DOHH2 (cell line): Measurements from ENCODE around the gene CARD14.

Experiments
- H3F3A ChIP-seq: fragments of 200-600 bp; sonication (generic), shearing (Covaris generic); 2 replicates; pipeline ENCODE4 v1.6.0; 2016; ENCODE audit warnings: antibody characterized with exemption, mild to moderate bottlenecking; ENCODE audit not compliant: control insufficient read depth, insufficient read depth
- H3K27ac ChIP-seq: fragments of 200-600 bp; sonication (generic); 2 replicates; pipeline ENCODE4 v1.5.1; 2014; ENCODE audit warnings: low read depth, mild to moderate bottlenecking, low read length, moderate library complexity
- H3K27me3 ChIP-seq: fragments of 200-600 bp; sonication (generic); 2 replicates; pipeline ENCODE4 v1.6.1; 2014; ENCODE audit warnings: mild to moderate bottlenecking, low read length, mixed read lengths; ENCODE audit not compliant: control insufficient read depth
- H3K36me3 ChIP-seq: fragments of 200-600 bp; sonication (generic); 2 replicates; pipeline ENCODE4 v1.6.1; 2014; ENCODE audit warnings: mild to moderate bottlenecking, low read length, moderate library complexity, mixed read lengths; ENCODE audit not compliant: control insufficient read depth
- H3K4me1 ChIP-seq: fragments of 200-600 bp; sonication (generic); 2 replicates; pipeline ENCODE4 v1.6.1; 2014; ENCODE audit warnings: mild to moderate bottlenecking, low read length, mixed read lengths; ENCODE audit not compliant: control insufficient read depth
- H3K4me2 ChIP-seq: fragments of 200-600 bp; sonication (generic); 2 replicates; pipeline ENCODE4 v1.6.0; 2014; ENCODE audit warnings: mild to moderate bottlenecking, low read length, moderate library complexity
- H3K4me3 ChIP-seq: fragments of 200-600 bp; sonication (generic); 2 replicates; pipeline ENCODE4 v1.5.1; 2014; ENCODE audit warnings: mild to moderate bottlenecking, low read length, mixed read lengths
- H3K79me2 ChIP-seq: fragments of 200-600 bp; sonication (generic); 2 replicates; pipeline ENCODE4 v1.6.1; 2014; ENCODE audit warnings: mild to moderate bottlenecking, low read length, mixed read lengths; ENCODE audit not compliant: control insufficient read depth
- H3K9me2 ChIP-seq: fragments of 200-600 bp; sonication (generic); replicated peaks from 2 replicates; pipeline ENCODE4 v1.6.1; 2014; ENCODE audit warnings: mild to moderate bottlenecking, low read length, mixed read lengths; ENCODE audit not compliant: control insufficient read depth
- H3K9me3 ChIP-seq: fragments of 200-600 bp; sonication (generic); 2 replicates; pipeline ENCODE4 v1.6.1; 2014; ENCODE audit warnings: antibody characterized with exemption, low read length, mixed read lengths; ENCODE audit not compliant: control insufficient read depth, insufficient read depth
- H4K20me1 ChIP-seq: fragments of 200-600 bp; sonication (generic); 2 replicates; pipeline ENCODE4 v1.6.0; 2014; ENCODE audit warnings: low read depth, mild to moderate bottlenecking, antibody characterized with exemption, low read length, moderate library complexity; ENCODE audit not compliant: control insufficient read depth, insufficient read depth
- EZH2phosphoT487 ChIP-seq: fragments of 200-600 bp; sonication (generic); IDR thresholded peaks from 2 replicates; pipeline ENCODE4 v1.6.1; 2017; ENCODE audit warnings: borderline replicate concordance, mild to moderate bottlenecking, antibody characterized with exemption, low read length, moderate library complexity, mixed read lengths
- TF ChIP-seq, protein P1 (sequence below): fragments of 200-600 bp; sonication (generic); IDR thresholded peaks from one replicate; pipeline ENCODE4 v1.5.1; 2014; ENCODE audit warnings: antibody characterized with exemption, mild to moderate bottlenecking, low read depth, low read length; ENCODE audit not compliant: poor library complexity, severe bottlenecking

The CARD14 gene

DNA sequence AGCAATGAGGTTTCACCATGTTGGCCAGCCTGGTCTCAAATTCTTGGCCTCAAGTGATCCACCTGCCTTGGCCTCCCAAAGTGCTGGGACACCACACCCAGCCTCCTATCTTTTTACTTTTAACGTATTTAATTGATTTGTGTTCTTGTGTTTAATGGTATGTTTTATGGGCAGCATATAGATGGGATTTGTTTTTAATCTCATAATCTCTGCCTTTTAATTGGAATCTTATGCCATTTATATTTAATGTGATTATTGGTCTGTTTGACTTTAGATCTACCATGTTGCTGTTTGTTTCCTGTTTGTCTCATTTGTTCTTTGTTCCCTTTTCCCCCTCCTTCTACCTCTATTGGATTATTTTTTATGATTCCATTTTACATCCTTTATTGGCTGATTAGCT is 62.6 kb downstream of the CARD14 start:
- TF ChIP-seq, protein P1, sequence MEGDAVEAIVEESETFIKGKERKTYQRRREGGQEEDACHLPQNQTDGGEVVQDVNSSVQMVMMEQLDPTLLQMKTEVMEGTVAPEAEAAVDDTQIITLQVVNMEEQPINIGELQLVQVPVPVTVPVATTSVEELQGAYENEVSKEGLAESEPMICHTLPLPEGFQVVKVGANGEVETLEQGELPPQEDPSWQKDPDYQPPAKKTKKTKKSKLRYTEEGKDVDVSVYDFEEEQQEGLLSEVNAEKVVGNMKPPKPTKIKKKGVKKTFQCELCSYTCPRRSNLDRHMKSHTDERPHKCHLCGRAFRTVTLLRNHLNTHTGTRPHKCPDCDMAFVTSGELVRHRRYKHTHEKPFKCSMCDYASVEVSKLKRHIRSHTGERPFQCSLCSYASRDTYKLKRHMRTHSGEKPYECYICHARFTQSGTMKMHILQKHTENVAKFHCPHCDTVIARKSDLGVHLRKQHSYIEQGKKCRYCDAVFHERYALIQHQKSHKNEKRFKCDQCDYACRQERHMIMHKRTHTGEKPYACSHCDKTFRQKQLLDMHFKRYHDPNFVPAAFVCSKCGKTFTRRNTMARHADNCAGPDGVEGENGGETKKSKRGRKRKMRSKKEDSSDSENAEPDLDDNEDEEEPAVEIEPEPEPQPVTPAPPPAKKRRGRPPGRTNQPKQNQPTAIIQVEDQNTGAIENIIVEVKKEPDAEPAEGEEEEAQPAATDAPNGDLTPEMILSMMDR = no peak
- no peak for TF ChIP-seq EZH2phosphoT487
- Histone ChIP-seq H3K4me3 (no peak overlapping the region), H3K4me1 (no peaks in the 10 kb centered on the region), H3K9me3 (peaks cover 15% of the 10 kb centered on the region), H3K79me2 (no peaks in the 10 kb centered on the region), H3K36me3 (no peaks in the 10 kb centered on the region), H3F3A (no peaks in the 10 kb centered on the region), H4K20me1 (no peaks in the 10 kb centered on the region), H3K27ac (no peak overlapping the region), H3K9me2 (no peaks in the 10 kb centered on the region), H3K4me2 (no peak overlapping the region), H3K27me3 (no peaks in the 10 kb centered on the region)

DNA sequence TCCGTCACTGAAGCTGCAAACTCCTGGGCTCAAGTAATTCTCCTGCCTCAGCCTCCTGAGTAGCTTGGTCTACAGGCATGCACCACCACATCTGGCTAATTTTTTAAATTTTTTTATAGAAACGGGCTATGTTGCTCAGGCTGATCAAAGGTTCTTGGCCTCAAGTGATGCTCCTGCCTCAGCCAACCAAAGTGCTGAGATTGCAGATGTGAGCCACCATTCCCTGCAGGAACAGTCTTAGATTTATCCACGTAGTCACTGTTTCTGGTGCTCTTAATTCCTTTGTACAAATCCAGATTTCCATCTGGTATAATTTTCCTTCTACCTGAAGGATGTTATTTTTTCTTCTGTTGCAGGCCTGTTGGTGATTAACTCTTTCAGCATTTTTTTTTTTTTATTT is 63.4 kb downstream of the CARD14 start:
- H3K27ac ChIP-seq = no peak overlapping the region
- H3K79me2 ChIP-seq = no peaks in the 10 kb centered on the region
- TF ChIP-seq, protein P1 = no peak
- no peak for TF ChIP-seq EZH2phosphoT487
- H3K4me1 ChIP-seq = no peaks in the 10 kb centered on the region
- no peaks in the 10 kb centered on the region for H3F3A ChIP-seq
- no peak overlapping the region for H3K4me3 ChIP-seq
- H3K4me2 ChIP-seq = no peak overlapping the region
- no peaks in the 10 kb centered on the region for H3K36me3 ChIP-seq
- no peaks in the 10 kb centered on the region for H3K27me3 ChIP-seq
- peaks cover 15% of the 10 kb centered on the region for H3K9me3 ChIP-seq
- H4K20me1 ChIP-seq = no peaks in the 10 kb centered on the region
- no peaks in the 10 kb centered on the region for H3K9me2 ChIP-seq

DNA sequence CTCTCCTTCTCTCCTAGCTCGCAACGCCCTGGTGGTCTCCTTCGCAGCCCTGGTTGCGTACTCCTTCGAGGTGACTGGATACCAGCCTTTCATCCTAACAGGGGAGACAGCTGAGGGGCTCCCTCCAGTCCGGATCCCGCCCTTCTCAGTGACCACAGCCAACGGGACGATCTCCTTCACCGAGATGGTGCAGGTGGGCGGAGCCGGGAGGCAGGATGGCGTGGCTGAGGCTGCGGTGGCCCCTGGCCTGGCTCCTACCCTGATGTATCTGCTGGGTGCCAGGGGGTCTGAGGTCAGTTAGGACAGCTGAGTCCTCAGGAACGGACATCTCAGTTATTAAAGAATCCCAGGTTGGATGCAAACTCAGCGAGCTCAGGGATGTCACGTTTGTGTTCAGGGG is 67.1 kb downstream of the CARD14 start:
- no peak overlapping the region for H3K4me2 ChIP-seq
- no peak overlapping the region for H3K4me3 ChIP-seq
- no peak overlapping the region for H3K27ac ChIP-seq
- H3K27me3 ChIP-seq = no peaks in the 10 kb centered on the region
- H3F3A ChIP-seq = no peaks in the 10 kb centered on the region
- no peaks in the 10 kb centered on the region for H3K36me3 ChIP-seq
- H3K9me2 ChIP-seq = no peaks in the 10 kb centered on the region
- H3K4me1 ChIP-seq = no peaks in the 10 kb centered on the region
- H3K79me2 ChIP-seq = no peaks in the 10 kb centered on the region
- TF ChIP-seq, protein P1 = no peak
- TF ChIP-seq EZH2phosphoT487 = no peak
- H4K20me1 ChIP-seq = no peaks in the 10 kb centered on the region
- H3K9me3 ChIP-seq = peaks cover 15% of the 10 kb centered on the region

DNA sequence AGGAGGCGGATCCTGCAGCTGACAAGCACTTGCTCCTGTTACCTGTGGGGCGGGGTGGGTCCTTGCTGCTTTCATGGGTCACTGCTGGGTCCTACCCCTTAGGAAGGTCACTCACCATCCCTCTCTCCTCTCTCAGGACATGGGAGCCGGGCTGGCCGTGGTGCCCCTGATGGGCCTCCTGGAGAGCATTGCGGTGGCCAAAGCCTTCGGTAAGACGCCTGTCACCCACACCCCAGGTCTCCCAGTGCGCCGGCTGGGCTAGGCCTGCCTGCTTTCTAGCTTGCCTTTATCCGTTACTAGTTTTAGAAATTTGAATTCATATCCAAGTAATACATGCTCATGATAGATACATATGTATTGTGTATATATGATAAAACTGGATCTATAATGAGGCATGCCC is 67.6 kb downstream of the CARD14 start:
- no peak overlapping the region for H3K4me3 ChIP-seq
- H3K4me2 ChIP-seq = no peak overlapping the region
- no peaks in the 10 kb centered on the region for H4K20me1 ChIP-seq
- H3F3A ChIP-seq = no peaks in the 10 kb centered on the region
- no peaks in the 10 kb centered on the region for H3K9me2 ChIP-seq
- no peaks in the 10 kb centered on the region for H3K36me3 ChIP-seq
- H3K4me1 ChIP-seq = no peaks in the 10 kb centered on the region
- H3K79me2 ChIP-seq = no peaks in the 10 kb centered on the region
- no peaks in the 10 kb centered on the region for H3K27me3 ChIP-seq
- no peak overlapping the region for H3K27ac ChIP-seq
- no peak for TF ChIP-seq EZH2phosphoT487
- TF ChIP-seq, protein P1 = no peak
- H3K9me3 ChIP-seq = peaks cover 12% of the 10 kb centered on the region
